Thyroid gland (tissue), 4 donors: Measurements from ENCODE around the gene GPR160. TPM values are rescaled to one million over a fixed set of nuclear protein-coding genes. Genes with fewer than 3 reads are reported as not detected.
"Not testable (repeated sequence)": the region's sequence is repeated elsewhere in the genome, so short reads cannot be mapped to it uniquely, and the experiment has no call there.

Source experiments
- DNase-seq, 2 donors: peaks; one replicate each; pipeline ENCODE4 v3.0.0-alpha.2; 2019
- H3K27ac ChIP-seq, 3 donors: fragments of 200-600 bp; sonication (generic); 1 replicate in 2 of 3; 2 replicates in 1 of 3; pipeline ENCODE4 v1.5.1; 2016 to 2019; ENCODE audit warnings: mild to moderate bottlenecking in 1 of 3, moderate library complexity in 1 of 3
- H3K27me3 ChIP-seq: fragments of 200-600 bp; sonication (generic); one replicate; pipeline ENCODE4 v1.5.1; 2019
- H3K36me3 ChIP-seq, 2 donors: fragments of 200-600 bp; sonication (generic); one replicate each; pipeline ENCODE4 v1.5.1; 2016 to 2019
- H3K4me1 ChIP-seq, 2 donors: fragments of 200-600 bp; sonication (generic); one replicate each; pipeline ENCODE4 v1.5.1; 2017 to 2019
- H3K4me3 ChIP-seq, 3 donors: fragments of 200-600 bp; sonication (generic); replicated peaks in 1 of 3; 1 replicate in 2 of 3; 2 replicates in 1 of 3; pipeline ENCODE4 v1.5.1; 2016; ENCODE audit warnings: mild to moderate bottlenecking in 1 of 3
- H3K9me3 ChIP-seq: fragments of 200-600 bp; sonication (generic); one replicate; pipeline ENCODE4 v1.5.1; 2017
- CTCF ChIP-seq, 6 experiments: fragments of 200-600 bp in 3 of 6; fragments of 450-650 bp in 3 of 6; sonication (generic) in 3 of 6; IDR thresholded peaks; one replicate each; pipeline ENCODE4 v1.5.1; 2016 to 2019; ENCODE audit warnings: antibody characterized with exemption in 6 of 6, mild to moderate bottlenecking in 2 of 6, inconsistent platforms in 1 of 6, moderate library complexity in 1 of 6
- POLR2A ChIP-seq, 2 donors: fragments of 450-650 bp; IDR thresholded peaks; one replicate each; pipeline ENCODE4 v1.6.1; 2017; ENCODE audit warnings: antibody characterized with exemption in 2 of 2, mild to moderate bottlenecking in 2 of 2, moderate library complexity in 1 of 2
- WGBS, 2 donors: methylation state at CpG; one replicate each; pipeline ENCODE4 v1.1.5; 2017; 5-methylcytosine and 5-hydroxymethylcytosine counted together
- intact Hi-C: fragments of 100-400 bp; cut with DNase I; formaldehyde crosslinking; loops from one replicate; pipeline ENCODE4 v1.15.1; 2023
- total RNA-seq, 4 donors: library from RNA; depleted of rRNA; stranded (reverse); fragments of >200 nt; gene quantifications; one replicate each; pipeline ENCODE4 v1.2.3, GENCODE V29; 2016

The GPR160 gene
- total RNA-seq, 4 donors from 2014 or later: 9.3 to 17.5 (median 10.1) TPM

DNA sequence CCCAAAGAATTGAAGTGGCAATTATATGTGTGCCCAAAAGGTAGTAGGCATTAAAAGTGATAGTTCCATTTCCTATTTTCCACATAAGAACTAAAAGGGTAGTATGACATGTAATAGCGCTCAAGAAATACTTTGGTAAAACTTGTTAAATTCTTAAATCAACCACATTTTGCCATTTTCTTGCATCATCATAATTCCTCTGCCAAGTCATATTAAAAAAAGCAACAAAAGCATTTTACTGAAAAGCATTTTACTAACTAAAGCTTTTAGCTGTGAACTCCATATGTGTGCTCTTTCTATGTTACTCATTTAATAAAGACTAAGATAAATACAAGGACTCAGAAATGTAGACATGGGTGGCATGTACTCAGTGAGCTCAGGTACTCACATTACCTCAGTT lies 70.1 kb downstream of the GPR160 start:
- Histone ChIP-seq H3K4me1 (no peaks in the 10 kb centered on the region), H3K9me3 (no peaks in the 10 kb centered on the region), H3K4me3 (no peak overlapping the region), H3K27me3 (no peaks in the 10 kb centered on the region), H3K36me3 (peaks cover 0 to 15% of the 10 kb centered on the region in 2 donors), H3K27ac (no peak overlapping the region)
- no peak for TF ChIP-seq CTCF (IDR thresholded peaks at IDR 0.05)
- no peak for TF ChIP-seq POLR2A (IDR thresholded peaks at IDR 0.05)
- intact Hi-C loops: no loop called here
- 95 to 97% methylated on average over 1 of the region's 1 CpG for WGBS, 2 donors
- no peak for DNase-seq

DNA sequence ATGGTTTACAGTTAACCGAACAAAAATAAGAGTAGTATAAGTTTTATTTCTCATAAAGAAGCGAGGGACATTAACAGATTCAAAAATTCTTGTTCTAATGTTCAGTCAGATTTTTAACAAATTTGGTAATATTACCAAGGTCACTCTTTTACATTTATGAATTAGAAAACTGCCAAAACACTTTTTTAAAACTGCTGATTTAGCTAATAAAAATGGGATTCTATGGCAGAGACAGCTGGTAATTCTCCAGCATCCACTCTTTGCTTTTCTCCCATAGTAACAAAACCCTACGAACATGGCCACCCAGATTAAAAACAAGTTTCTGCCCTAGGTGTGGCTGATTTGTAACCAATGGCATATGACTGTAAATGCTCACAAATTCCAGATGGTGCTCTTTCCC lies 71.2 kb downstream of the GPR160 start:
- 89 to 92% methylated on average over 3 of the region's 3 CpGs for WGBS, 2 donors

DNA sequence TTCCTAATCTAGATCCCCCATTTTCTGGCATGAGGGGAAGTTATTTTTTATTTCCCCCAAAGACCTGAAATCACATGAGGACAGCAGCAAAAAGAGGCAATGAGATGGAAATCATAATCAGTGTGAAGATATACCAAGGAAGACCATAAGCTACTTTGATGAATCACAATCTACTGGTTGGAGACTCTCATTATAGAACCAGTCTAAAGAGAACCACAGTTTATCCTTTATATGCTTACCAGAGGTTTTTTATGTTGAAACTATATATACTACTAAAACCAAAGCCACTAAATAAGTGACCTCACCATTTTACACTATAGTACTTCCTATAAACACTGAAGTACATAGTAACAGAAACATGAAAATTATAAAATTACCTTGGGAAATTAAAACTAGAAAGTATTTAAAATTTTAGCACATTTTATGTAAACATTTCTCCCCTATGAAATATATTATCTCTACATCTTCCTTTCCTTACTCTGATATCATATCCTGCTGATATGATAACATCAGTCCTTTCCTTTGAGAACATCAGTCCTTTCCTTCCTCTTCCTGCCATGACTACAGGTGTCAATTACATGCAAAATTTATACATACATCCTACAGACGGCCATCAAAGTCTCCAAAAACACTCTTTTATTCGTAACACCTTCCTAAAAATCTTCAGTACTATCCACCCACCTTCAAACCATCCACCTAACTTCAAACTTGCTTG lies 71.9 kb downstream of the GPR160 start:
- 90 to 95% methylated on average over 2 of the region's 2 CpGs for WGBS, 2 donors
- Histone ChIP-seq H3K9me3 (no peaks in the 10 kb centered on the region), H3K27me3 (no peaks in the 10 kb centered on the region), H3K4me1 (no peaks in the 10 kb centered on the region), H3K4me3 (no peak overlapping the region), H3K27ac (no peak overlapping the region), H3K36me3 (peaks cover 0 to 18% of the 10 kb centered on the region in 2 donors)
- intact Hi-C loops: no loop called here
- TF ChIP-seq CTCF (IDR thresholded peaks at IDR 0.05) (no peak), POLR2A (IDR thresholded peaks at IDR 0.05) (no peak)
- DNase-seq: no peak

More for the DNA sequence above, 71.2 kb downstream of the GPR160 start:
- intact Hi-C loops: no loop called here
- Histone ChIP-seq H3K4me1 (no peaks in the 10 kb centered on the region), H3K27ac (no peak overlapping the region), H3K27me3 (no peaks in the 10 kb centered on the region), H3K4me3 (no peak overlapping the region), H3K9me3 (no peaks in the 10 kb centered on the region), H3K36me3 (peaks cover 0 to 18% of the 10 kb centered on the region in 2 donors)
- DNase-seq: no peak
- TF ChIP-seq CTCF (IDR thresholded peaks at IDR 0.05) (no peak), POLR2A (IDR thresholded peaks at IDR 0.05) (no peak)

DNA sequence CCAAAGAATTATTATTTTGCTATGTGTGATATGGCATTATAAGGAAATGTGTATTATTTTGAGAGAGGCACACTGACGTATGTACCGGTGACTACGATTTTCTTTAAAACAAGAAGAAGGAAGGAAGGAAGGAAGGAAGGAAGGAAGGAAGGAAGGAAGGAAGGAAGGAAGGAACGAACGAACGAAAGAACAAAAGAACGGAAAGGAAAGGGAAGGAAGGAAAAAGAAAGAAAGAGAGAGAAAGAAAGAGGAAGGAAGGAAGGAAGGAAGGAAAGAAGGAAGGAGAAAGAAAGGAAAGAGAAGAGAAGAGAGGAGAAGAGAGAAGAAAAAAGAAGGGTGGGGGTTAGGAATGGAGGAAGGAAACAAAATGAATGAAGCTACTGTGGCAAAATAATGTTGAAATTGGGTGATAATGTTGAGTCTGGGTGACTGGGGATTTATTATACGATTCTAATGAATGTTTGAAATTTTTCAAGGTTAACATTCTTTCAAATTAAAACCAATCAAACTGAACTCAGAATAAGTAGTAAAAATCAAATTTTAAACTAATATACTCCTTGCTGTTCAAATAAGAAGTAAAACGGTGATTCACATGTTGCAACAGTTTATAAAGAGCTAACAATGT lies 73.5 kb downstream of the GPR160 start:
- Histone ChIP-seq H3K4me1 (no peaks in the 10 kb centered on the region), H3K4me3 (no peak overlapping the region), H3K9me3 (no peaks in the 10 kb centered on the region), H3K27ac (no peak overlapping the region), H3K27me3 (no peaks in the 10 kb centered on the region), H3K36me3 (peaks cover 3 to 22% of the 10 kb centered on the region in 2 donors)
- WGBS, 2 donors: 89 to 90% methylated on average over 9 of the region's 9 CpGs
- intact Hi-C loops: no loop called here
- TF ChIP-seq POLR2A (IDR thresholded peaks at IDR 0.05) (no peak), CTCF (IDR thresholded peaks at IDR 0.05) (no peak)
- DNase-seq: no peak

- WGBS, 2 donors: 91% methylated on average over 8 of the region's 8 CpGs
- intact Hi-C loops: not testable (repeated sequence)
These were observed 76.4 kb downstream of the GPR160 start for GRCh38 chr3:170114165-170114564.

More at GRCh38 chr3:170114165-170114564, 76.4 kb downstream of the GPR160 start:
- not testable (repeated sequence) for DNase-seq, H3K27ac ChIP-seq, H3K9me3 ChIP-seq, H3K27me3 ChIP-seq, H3K4me1 ChIP-seq, H3K4me3 ChIP-seq
- H3K36me3 ChIP-seq: peaks cover 13 to 35% of the 10 kb centered on the region in 2 donors
